HL-60/S4 treated with phorbol 12-myristate 13-acetate at 8.2 ng/mL for 4 days and 3 days (cell line): ENCODE measurements around the gene NPTXR.
"Not testable (repeated sequence)": the region's sequence is repeated elsewhere in the genome, so short reads cannot be mapped to it uniquely, and the experiment has no call there.

ENCODE experiments used
- in situ Hi-C: fragments of 300-500 bp; cut with MboI; formaldehyde crosslinking; loops from 2 replicates; pipeline ENCODE4 v1.15.0; 2022; ENCODE audit warnings: low sequenced_read_pairs

NPTXR gene

DNA sequence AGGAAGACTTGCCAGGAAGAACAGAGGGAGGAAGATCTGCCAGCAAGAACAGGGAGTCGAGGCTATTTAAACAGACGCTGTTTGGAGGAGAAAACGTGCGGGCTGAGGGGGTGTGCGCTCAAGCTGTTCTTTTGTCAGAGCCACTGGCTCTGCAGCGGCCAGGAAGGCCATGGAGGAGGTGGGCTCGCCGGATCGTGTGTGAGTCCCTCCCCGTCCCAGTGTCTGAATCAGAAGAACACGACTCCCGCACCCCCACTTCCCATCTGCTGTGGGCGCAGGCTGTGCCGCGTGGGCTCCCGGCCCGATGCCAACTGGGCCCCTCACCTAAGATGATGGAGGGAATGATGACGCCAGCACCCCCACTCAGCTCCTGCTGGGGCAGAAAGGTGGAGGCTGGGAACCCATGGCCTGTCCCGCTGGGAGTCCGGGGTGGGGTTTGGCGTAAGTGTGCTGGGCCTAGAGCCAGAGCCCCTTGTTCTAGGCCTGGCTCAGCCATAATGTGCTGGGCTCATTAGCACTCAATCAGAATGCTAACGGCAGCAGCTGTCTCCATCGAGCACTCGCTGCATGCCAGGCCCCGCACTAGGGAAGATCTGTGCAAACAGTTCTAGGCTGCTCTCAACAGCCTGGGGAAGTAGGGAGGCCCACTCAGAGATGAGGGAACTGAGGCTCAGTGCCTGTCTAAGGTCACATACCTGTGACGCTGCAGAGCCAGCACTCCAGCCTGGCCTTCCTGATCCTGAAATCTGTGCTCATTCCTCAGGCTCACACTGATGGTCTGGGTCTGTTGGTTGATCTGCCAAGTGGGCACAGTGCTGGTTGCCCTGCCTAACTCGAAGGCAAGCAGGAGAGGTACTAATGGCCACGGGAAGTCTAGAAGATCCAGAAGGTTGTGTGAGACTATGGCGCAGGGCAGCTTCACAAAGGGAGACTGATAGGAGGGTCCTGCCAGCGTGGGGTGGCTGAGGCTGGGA, 11.5 kb downstream of the NPTXR start:
- in situ Hi-C loops = no loop called here

DNA sequence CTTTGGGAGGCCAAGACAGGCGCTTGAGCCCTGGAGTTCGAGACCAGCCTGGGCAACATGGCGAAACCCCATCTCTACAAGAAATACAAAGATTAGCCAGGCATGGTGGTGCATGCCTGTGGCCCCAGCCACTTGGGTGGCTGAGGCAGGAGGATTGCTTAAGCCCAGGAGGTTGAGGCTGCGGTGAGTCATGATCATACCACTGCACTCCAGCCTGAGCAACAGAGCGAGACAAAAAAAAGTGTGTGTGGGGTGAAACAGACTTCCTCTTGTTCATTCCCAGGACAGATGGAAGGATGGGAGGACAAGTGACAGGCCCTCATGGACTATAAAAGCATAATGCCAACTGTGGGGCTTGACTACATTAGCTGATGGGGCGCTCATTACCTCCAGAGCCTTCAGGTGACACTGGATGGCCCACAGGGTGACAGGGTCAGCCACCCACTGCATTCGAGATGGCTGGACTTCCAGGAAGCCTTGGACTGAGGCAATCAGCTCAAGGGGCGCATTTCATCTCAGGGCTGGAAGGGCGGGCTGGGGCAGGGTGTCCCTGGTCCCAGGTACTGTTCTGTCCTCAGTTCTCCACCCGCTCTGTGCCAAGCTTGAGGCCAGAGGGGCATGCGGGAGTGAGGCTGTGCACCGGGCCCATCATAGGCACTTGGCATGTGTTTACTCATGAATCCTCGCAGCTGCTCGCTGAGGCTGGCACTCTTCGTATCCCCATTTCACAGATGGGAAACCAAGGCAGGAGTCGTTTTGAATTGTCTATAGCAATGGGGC, 12.5 kb downstream of the NPTXR start:
- in situ Hi-C loops = no loop called here

DNA sequence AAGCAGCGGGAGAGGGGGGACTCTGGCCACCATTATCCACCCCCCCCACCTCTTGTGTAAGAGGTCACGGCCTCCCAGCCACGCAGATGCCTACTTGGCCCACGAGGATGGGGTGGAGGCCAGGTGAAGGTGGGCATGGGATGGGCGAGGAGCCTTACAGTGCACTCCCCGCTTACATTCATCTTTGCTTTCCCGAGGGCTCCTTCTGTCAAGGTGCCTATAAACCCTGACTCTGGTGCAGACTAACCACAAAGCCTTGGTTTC, 13.1 kb downstream of the NPTXR start:
- in situ Hi-C loops = no loop called here

DNA sequence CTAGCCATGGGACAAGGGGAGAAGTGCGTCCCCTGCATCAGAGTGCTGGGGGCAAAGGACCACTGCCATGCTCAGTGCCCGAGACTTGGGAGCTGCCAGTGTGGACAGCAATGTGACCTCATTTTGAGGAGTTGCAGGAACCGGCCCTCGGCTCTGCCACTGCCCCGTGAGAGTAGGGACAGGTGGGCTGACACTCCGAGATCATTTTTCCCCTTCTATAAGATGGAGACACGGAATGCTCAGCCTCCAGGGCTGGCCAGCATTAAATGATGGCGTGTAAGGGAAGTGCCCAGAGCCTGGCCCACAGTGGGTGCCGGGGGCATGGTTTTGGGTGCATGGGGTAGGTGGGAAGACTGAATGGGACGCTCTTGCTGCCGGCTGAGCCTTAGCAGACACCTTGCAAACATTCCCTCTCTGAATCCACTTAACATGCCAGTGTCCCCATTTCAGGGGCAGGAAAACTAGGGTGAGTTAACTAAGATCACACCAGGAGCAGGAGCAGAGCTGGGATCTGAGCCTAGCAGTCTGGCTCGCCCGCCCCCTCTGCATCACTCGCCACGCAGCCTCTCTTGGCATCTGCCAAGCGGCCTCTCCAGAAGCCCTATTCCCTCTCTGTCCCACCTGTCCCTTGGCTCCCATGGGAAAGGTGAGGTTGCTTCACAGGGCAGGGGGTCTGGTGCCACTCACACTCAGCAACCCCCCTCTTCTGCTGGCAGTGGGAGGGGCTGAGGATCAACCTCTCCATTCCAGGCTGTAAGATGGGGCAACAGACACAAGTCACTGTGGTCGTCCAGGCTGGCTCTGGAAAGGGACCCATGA, 13.6 kb downstream of the NPTXR start:
- in situ Hi-C loops = no loop called here

DNA sequence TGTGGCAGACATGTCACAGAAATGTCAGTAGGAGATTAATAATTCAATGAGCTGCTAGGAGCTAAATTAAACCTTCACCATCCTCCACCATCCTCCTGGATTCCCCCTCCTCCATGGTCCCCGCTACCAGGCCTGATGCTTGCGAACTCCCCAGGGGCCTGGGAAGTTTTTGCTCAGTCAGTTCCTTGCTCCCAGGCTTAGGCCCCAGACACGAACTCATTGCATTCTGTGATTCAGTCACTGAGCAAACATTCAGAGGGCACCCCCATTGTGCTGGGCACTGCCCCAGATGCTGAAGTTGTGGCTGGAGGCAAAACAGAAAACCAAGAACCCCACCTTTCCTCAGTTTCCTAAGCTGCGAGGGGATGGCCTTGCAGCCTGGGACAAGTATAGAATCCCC, 14.3 kb downstream of the NPTXR start:
- in situ Hi-C loops = no loop called here

DNA sequence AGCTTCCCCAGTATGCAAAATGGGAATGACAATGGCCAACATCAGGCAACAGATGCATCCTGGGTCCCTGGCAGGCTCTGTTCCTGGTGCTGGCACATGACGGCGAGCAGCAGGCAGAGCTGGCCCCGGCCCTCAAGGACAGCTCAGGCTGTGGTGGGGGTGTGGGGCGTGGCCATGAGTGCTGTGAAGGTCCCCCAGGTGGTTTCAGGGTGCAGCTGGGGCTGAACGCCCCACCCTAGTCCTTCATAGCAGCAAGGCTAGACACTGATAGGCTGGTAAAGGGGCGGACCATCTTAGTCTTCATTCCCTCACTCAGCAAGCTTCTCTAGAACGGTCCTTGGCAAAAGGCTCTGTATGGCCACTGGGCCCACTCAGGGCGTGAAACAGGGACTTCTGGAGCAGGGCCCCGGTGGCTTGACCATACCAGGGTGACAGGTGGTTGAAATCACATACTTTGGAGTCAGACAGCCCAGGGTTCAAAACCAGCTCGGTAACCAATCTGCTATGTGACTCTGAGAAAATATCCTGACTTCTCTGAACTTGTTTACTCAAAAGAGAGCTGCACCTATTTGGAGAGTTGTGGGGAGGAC, 15.1 kb downstream of the NPTXR start:
- in situ Hi-C loops = no loop called here

DNA sequence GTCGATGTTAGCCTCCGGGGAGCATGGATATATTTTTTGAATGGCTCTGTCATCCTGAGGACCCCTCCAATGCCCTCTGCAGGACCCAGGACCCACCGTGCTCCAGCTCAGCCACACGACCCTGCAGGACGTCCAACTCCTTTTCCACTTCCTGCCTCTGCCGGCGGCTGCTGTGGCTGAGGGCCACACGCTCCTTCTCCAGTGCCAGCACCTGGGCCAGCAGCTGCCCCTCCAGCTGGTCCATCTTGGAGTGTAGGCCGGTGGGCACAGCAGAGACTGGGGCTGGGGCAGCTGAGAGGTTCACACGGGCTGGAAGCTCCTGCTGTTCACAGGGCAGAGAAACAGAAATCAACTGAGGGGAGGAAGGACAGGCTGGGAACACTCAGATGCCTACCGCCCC, 15.6 kb downstream of the NPTXR start:
- in situ Hi-C loops = no loop called here

DNA sequence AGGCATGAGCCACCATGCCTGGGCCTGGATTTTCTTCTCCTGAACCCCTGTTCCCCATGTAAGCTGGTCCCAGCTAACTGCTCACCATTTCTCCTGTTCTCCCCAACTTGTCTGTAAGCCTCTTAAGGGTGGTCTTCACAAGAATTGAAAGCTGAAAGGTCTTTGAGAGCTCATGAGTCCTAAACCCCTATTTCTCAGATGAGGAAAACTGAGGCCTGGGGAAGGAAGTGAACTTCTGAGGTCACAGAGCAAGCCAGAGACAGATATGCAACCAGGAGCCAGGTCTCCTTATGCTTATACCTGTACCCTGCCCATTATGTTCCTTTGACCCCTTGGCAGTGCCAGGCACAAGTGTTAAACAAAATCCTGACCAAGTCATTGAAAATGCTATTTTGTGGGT, 16.3 kb downstream of the NPTXR start:
- in situ Hi-C loops = no loop called here

DNA sequence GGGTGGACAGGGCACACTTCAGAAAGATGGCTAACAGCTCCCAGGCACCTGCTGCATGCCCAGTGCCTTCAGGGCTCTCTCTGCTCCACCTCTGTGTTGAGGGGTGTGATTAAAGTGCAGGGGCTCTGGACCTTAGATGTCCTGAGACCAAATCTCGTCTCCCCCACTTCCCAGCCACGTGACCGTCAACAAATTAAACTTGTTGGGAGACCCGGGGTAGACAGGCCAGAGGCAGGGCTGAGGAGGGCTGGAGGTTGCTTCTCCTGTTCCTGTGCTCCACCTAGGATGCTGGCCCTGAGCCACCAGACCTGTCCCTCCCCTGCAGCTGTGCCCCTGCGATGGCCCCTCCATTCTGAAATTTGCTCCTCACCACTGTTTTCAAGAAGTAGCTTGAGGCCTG, 17.0 kb downstream of the NPTXR start:
- in situ Hi-C loops = no loop called here

DNA sequence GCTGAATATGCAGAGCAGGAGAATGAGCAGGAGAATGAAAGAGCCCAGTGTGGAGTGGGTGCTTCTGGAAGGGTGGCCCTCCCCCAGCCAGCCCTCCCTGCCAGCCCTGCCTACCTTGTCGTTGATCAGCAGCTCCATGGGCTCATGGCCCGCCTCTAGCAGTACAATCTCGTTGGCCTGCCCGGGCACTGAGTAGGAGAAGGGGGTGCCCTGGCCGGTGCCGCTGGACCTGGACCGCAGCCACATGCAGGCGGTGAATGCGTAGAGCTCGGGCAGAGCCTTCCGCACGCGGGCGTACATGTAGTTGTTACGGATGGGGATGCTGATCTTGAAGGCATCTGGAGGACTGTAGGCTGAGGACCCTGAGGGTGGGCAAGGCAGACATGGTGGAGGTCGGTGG, 17.4 kb downstream of the NPTXR start:
- in situ Hi-C loops = no loop called here

DNA sequence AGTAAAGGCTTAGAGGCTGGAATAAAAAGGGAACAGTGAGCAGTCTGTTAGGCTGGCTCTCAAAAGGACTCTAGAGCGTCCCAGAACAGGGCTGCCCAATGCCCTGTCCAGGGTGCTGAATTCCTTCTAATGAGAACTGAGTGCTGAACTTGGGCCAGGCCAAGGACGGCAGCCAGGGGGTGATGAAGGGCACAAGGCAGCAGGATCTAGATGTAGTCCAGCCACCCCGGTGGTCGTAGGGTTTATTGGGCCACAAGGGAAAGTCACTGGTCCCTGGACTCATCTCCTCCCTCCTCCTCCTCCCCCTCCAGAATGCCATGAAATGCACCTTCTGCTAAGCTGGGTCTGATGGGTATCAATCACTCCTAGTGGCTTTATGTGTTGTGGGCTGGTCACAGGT, 19.2 kb downstream of the NPTXR start:
- in situ Hi-C loops = no loop called here

DNA sequence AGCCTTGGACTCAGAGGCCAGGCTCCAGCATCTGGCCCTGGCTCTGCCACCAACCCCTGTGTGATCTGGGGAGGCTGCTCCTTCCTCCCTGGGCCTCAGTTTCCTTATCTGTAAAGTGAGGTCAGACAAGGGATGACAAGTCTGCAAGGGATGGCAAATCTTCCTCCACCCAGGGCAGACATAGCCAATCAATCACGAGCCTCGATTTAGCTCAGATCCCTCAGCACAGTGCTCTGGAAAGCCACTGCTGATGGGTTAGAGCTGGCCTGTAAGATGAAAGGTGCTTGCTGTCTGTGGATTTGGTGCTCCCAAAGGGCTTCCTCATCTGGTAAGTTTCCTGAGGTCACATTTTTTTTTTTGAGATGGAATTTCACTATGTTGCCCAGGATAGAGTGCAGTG, 20.2 kb downstream of the NPTXR start:
- in situ Hi-C loops = no loop called here

DNA sequence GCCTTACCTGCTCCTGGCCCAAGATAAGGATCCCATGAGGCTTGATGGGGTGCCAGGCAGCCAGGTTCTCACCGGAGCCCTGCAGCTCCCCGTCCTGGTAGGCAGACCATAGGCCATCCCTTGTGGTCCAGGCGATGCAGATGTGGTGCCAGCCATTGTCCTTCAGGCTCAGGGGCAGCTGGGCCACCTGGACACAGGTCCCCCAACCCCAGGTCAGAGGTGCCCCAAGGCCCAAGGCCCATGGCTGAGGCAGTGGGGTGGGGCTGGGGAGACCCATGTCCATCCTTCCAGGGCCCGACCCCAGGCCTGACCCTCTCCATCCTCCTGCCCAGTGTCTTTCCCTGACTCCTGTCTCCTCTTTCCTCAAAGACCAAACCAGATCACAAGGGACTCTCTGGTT, 20.8 kb downstream of the NPTXR start:
- in situ Hi-C loops = no loop called here

DNA sequence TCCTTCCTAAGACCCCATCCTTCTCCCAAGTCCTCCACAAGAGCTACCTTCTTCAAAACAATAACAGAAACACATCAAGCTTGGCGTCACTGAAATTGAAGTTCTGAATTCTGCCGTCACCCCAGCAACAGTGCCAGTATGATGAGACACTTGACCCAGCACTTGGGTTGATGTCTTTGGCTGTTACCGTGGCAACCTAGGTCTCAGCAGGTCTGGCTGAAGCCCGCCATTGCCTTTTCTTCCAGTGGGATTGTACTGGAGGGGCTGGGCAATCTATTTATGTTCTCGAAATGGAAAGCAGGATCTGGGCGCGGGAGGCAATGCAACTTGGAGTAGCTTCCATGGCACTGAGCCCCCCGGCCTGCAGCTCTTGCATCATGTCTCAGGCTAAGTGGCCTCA, 23.8 kb downstream of the NPTXR start:
- in situ Hi-C loops = no loop called here

DNA sequence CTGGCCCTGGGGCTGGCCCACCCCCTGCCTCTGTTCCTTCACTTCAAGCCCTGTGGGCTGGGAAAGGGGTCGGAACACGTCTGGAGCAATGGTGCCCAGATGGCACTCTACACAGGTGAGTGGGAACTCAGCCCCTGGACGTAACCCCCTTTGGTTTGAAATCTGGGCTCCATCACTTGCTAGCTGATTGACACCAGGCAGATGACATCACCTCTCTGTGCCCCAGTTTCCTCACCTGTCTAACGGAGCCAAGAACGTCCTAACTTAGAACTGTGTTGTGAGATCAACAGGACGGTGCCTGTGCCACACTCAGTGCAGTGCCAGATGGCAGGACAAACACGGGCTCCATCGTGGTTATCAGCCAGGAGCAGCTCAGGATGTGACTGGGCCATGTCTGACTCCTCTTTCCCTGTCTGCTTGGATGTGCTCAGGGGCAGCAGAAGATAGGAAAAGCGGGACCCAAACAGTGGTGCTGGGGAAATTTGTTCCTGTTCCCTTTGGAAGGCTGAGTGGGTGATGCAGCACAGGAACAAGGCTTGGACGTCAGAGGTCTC, 24.4 kb downstream of the NPTXR start:
- in situ Hi-C loops = no loop called here

DNA sequence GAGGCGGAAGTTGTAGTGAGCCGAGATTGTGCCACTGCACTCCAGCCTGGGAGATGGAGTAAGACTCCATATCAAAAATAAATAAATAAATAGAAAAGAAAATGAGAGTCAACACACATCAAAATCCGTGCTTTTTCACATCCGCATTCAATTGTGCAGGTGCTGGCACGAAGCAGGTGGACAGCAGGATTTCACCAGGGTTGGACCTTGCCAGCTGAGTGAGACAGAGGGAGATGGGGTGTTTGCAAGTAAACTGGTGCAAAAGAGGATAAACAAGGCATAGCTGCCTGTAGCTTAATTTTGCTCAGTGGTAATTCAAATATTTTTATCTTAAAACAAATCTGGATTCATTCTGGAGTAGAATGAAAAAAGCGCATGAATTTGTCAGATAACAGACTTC, 26.6 kb downstream of the NPTXR start:
- in situ Hi-C loops = no loop called here

DNA sequence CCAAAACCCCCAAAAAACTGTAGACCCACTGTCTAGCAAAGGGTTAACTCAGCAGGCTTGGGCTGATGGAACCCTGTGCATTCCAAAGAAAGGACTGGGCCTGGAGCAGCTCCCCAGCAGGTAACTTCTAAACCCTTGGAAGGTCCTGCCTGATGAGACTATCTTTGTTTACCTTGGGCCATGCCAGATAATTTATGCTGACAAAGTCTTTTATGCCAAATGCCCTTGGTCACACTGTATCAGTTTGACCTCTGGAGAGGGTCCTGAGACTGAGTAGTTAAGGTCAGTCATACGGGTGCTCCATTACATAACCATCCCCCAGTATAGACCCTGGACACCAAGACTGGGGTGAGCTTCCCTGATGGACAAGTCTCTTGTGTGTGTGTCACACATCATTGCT, 28.0 kb downstream of the NPTXR start:
- in situ Hi-C loops = no loop called here

DNA sequence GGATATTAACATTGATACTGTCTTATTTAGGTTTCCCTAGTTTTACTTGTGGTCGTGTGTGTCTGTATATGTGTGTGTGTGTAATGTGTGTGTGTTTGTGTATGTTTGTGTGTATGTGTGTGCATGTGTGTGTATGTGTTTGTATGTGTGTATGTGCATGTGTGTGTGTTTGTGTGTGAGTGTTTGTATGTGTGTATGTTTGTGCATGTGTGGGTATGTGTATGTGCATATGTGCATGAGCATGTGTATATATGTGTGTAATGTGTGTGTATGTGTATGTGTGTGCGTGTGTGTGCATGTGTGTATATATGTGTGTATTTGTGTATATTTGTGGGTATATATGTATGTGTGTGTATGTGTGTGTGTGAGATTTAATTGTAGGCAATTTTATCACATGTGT, 32.6 kb downstream of the NPTXR start:
- in situ Hi-C loops = no loop called here

DNA sequence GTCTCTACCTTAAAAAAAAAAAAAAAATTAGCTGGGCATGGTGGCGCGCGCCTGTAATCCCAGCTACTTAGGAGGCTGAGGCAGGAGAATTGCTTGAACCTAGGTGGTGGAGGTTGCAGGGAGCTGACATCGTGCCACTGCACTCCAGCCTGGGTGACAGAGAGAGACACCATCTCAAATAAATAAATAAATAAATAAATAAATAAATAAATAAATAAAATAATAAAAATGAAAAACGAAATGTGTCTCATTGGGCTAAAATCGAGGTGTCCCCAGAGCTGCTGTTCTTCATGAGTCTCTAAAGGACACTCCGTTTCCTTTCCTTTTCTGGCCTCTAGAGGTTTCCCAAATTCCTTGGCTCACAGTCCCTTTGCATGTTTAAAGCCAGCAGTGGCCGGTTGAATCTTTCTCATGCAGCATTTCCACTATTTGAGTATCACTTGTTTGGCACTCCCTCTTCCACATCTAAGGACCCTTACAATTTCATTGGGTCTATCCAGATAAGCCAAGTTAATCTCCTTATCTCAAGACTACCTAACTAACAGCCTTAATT, 38.7 kb downstream of the NPTXR start:
- in situ Hi-C loops = not testable (repeated sequence)

DNA sequence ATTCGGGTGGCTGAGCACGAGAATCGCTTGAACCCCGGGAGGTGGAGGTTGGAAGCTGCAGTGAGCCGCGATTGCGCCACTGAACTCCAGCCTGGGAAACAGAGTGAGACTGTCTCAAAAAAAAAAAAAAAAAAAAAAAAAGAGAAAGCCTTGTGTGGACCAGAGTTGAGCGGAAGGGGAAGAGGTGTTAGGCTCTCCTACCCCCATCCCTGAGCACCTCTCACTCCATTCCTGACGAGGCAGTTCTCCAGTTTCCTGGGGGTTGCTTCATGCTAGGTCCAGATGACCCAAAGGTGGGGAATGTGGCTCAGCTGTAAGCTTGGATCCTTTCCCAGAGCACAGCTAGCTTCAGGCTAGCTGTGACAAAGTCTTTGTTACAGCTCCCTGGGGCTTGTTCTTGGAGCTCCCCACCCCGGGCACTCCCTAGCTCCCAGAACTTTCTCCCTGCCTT, 41.1 kb downstream of the NPTXR start:
- in situ Hi-C loops = no loop called here
